GM19468 (cell line): ENCODE measurements around the gene FAM124A.

Experiments
- ATAC-seq: cut with Tn5 transposase; IDR thresholded peaks from one replicate; pipeline ENCODE4 v1.9.1; 2021; ENCODE audit warnings: mild to moderate bottlenecking, moderate library complexity, moderate number of reproducible peaks; ENCODE audit not compliant: unreplicated experiment; ENCODE audit errors: extremely low read depth

Gene FAM124A

GRCh38 chr13:51213173-51213728, 8.9 kb upstream of the FAM124A start:
- ATAC-seq, result no peak

- ATAC-seq, result no peak
Observed at GRCh38 chr13:51218626-51219025, 3.6 kb upstream of the FAM124A start.

- ATAC-seq, result no peak
Observed at GRCh38 chr13:51220706-51221105, 1.5 kb upstream of the FAM124A start.

- ATAC-seq, result no peak
Observed at GRCh38 chr13:51221108-51221507, 1.1 kb upstream of the FAM124A start.

- ATAC-seq, result no peak
Observed at GRCh38 chr13:51221674-51222036, 543 bp upstream of the FAM124A start.

- no peak for ATAC-seq
Observed at GRCh38 chr13:51222686-51223559, 725 bp downstream of the FAM124A start.

- no peak for ATAC-seq
Observed at GRCh38 chr13:51223560-51224270, 1.5 kb downstream of the FAM124A start.

GRCh38 chr13:51225029-51225428, 2.8 kb downstream of the FAM124A start:
- ATAC-seq, result no peak

GRCh38 chr13:51227404-51227803, 5.2 kb downstream of the FAM124A start:
- no peak for ATAC-seq

GRCh38 chr13:51229101-51229719, 7.0 kb downstream of the FAM124A start:
- ATAC-seq, result no peak

GRCh38 chr13:51229731-51230130, 7.5 kb downstream of the FAM124A start:
- ATAC-seq, result no peak

GRCh38 chr13:51230477-51231105, 8.4 kb downstream of the FAM124A start:
- ATAC-seq, result no peak

GRCh38 chr13:51231456-51231855, 9.3 kb downstream of the FAM124A start:
- no peak for ATAC-seq

GRCh38 chr13:51232328-51232727, 10.1 kb downstream of the FAM124A start:
- no peak for ATAC-seq

- no peak for ATAC-seq
Observed at GRCh38 chr13:51233117-51233826, 11.1 kb downstream of the FAM124A start.

- no peak for ATAC-seq
Observed at GRCh38 chr13:51234676-51235075, 12.5 kb downstream of the FAM124A start.

- ATAC-seq, result no peak
Observed at GRCh38 chr13:51235186-51235585, 13.0 kb downstream of the FAM124A start.

GRCh38 chr13:51235756-51236490, 13.7 kb downstream of the FAM124A start:
- ATAC-seq, result no peak

- no peak for ATAC-seq
Observed at GRCh38 chr13:51236491-51236792, 14.2 kb downstream of the FAM124A start.
